ENCODE measurements around the gene DDA1. TPM values are rescaled to one million over a fixed set of nuclear protein-coding genes. Genes with fewer than 3 reads are reported as not detected.
"Not testable (repeated sequence)": the region's sequence is repeated elsewhere in the genome, so short reads cannot be mapped to it uniquely, and the experiment has no call there.

The DDA1 gene
- total and polyA plus RNA-seq, 4 donors = 23.6 to 84.8 (median 56.4) TPM

GRCh38 chr19:17357078-17357666 is 47.8 kb downstream of the DDA1 start:
- Histone ChIP-seq H3K27ac (ENCODE audit: low read depth, low read length) (no peak overlapping the region), H3K4me3 (ENCODE audit: low read depth, low read length) (no peak overlapping the region), H3K27me3 (ENCODE audit: control insufficient read depth, insufficient read depth, low read length) (no peaks in the 10 kb centered on the region), H3K4me1 (ENCODE audit: control insufficient read depth, insufficient read depth, low read length) (peaks cover 10% of the 10 kb centered on the region), H3K36me3 (ENCODE audit: control insufficient read depth, insufficient read depth, low read length) (no peaks in the 10 kb centered on the region), H3K9me3 (ENCODE audit: control insufficient read depth, insufficient read depth, low read length) (no peaks in the 10 kb centered on the region)
- WGBS (ENCODE audit: insufficient coverage) = 93% methylated on average over 5 of the region's 7 CpGs
- no peak for DNase-seq (ENCODE audit: low read depth in 4 of 6, low spot score in 6 of 6)

GRCh38 chr19:17357724-17358123 is 48.4 kb downstream of the DDA1 start:
- Histone ChIP-seq H3K4me1 (ENCODE audit: control insufficient read depth, insufficient read depth, low read length) (peaks cover 8% of the 10 kb centered on the region), H3K27ac (ENCODE audit: low read depth, low read length) (no peak overlapping the region), H3K27me3 (ENCODE audit: control insufficient read depth, insufficient read depth, low read length) (no peaks in the 10 kb centered on the region), H3K36me3 (ENCODE audit: control insufficient read depth, insufficient read depth, low read length) (no peaks in the 10 kb centered on the region), H3K4me3 (ENCODE audit: low read depth, low read length) (no peak overlapping the region), H3K9me3 (ENCODE audit: control insufficient read depth, insufficient read depth, low read length) (no peaks in the 10 kb centered on the region)
- 69% methylated on average over 9 of the region's 11 CpGs for WGBS (ENCODE audit: insufficient coverage)
- DNase-seq (ENCODE audit: low read depth in 4 of 6, low spot score in 6 of 6) = no peak

GRCh38 chr19:17358395-17358794 is 49.0 kb downstream of the DDA1 start:
- H3K27me3 ChIP-seq (ENCODE audit: control insufficient read depth, insufficient read depth, low read length) = no peaks in the 10 kb centered on the region
- no peak overlapping the region for H3K27ac ChIP-seq (ENCODE audit: low read depth, low read length)
- H3K4me1 ChIP-seq (ENCODE audit: control insufficient read depth, insufficient read depth, low read length) = peaks cover 1% of the 10 kb centered on the region
- WGBS (ENCODE audit: insufficient coverage) = 83% methylated on average over 7 of the region's 7 CpGs
- no peaks in the 10 kb centered on the region for H3K36me3 ChIP-seq (ENCODE audit: control insufficient read depth, insufficient read depth, low read length)
- H3K4me3 ChIP-seq (ENCODE audit: low read depth, low read length) = no peak overlapping the region
- DNase-seq (ENCODE audit: low read depth in 4 of 6, low spot score in 6 of 6) = no peak
- no peaks in the 10 kb centered on the region for H3K9me3 ChIP-seq (ENCODE audit: control insufficient read depth, insufficient read depth, low read length)

GRCh38 chr19:17359905-17360800 is 50.8 kb downstream of the DDA1 start:
- Histone ChIP-seq H3K27ac (ENCODE audit: low read depth, low read length) (no peak overlapping the region), H3K4me3 (ENCODE audit: low read depth, low read length) (no peak overlapping the region), H3K4me1 (ENCODE audit: control insufficient read depth, insufficient read depth, low read length) (no peaks in the 10 kb centered on the region), H3K27me3 (ENCODE audit: control insufficient read depth, insufficient read depth, low read length) (no peaks in the 10 kb centered on the region), H3K9me3 (ENCODE audit: control insufficient read depth, insufficient read depth, low read length) (no peaks in the 10 kb centered on the region), H3K36me3 (ENCODE audit: control insufficient read depth, insufficient read depth, low read length) (no peaks in the 10 kb centered on the region)
- no peak for DNase-seq (ENCODE audit: low read depth in 4 of 6, low spot score in 6 of 6)
- WGBS (ENCODE audit: insufficient coverage) = 67% methylated on average over 1 of the region's 6 CpGs

GRCh38 chr19:17363852-17364605 is 54.7 kb downstream of the DDA1 start:
- WGBS (ENCODE audit: insufficient coverage) = 96% methylated on average over 15 of the region's 20 CpGs

GRCh38 chr19:17365361-17365760 is 56.0 kb downstream of the DDA1 start:
- H3K4me1 ChIP-seq (ENCODE audit: control insufficient read depth, insufficient read depth, low read length) = no peaks in the 10 kb centered on the region
- 96% methylated on average over 22 of the region's 22 CpGs for WGBS (ENCODE audit: insufficient coverage)
- no peak overlapping the region for H3K4me3 ChIP-seq (ENCODE audit: low read depth, low read length)
- no peaks in the 10 kb centered on the region for H3K36me3 ChIP-seq (ENCODE audit: control insufficient read depth, insufficient read depth, low read length)
- no peaks in the 10 kb centered on the region for H3K27me3 ChIP-seq (ENCODE audit: control insufficient read depth, insufficient read depth, low read length)
- H3K9me3 ChIP-seq (ENCODE audit: control insufficient read depth, insufficient read depth, low read length) = no peaks in the 10 kb centered on the region
- no peak for DNase-seq (ENCODE audit: low read depth in 4 of 6, low spot score in 6 of 6)
- no peak overlapping the region for H3K27ac ChIP-seq (ENCODE audit: low read depth, low read length)

More at GRCh38 chr19:17363852-17364605, 54.7 kb downstream of the DDA1 start:
- not testable (repeated sequence) for H3K27me3 ChIP-seq (ENCODE audit: control insufficient read depth, insufficient read depth, low read length); H3K4me3 ChIP-seq (ENCODE audit: low read depth, low read length); H3K9me3 ChIP-seq (ENCODE audit: control insufficient read depth, insufficient read depth, low read length); H3K36me3 ChIP-seq (ENCODE audit: control insufficient read depth, insufficient read depth, low read length); H3K27ac ChIP-seq (ENCODE audit: low read depth, low read length); DNase-seq (ENCODE audit: low read depth in 4 of 6, low spot score in 6 of 6); H3K4me1 ChIP-seq (ENCODE audit: control insufficient read depth, insufficient read depth, low read length)

- no peaks in the 10 kb centered on the region for H3K4me1 ChIP-seq (ENCODE audit: control insufficient read depth, insufficient read depth, low read length)
- DNase-seq (ENCODE audit: low read depth in 4 of 6, low spot score in 6 of 6) = peak in 1 of 6 donors; percentile 77
- H3K36me3 ChIP-seq (ENCODE audit: control insufficient read depth, insufficient read depth, low read length) = no peaks in the 10 kb centered on the region
- 46% methylated on average over 3 of the region's 8 CpGs for WGBS (ENCODE audit: insufficient coverage)
- no peaks in the 10 kb centered on the region for H3K9me3 ChIP-seq (ENCODE audit: control insufficient read depth, insufficient read depth, low read length)
- no peak overlapping the region for H3K27ac ChIP-seq (ENCODE audit: low read depth, low read length)
- H3K27me3 ChIP-seq (ENCODE audit: control insufficient read depth, insufficient read depth, low read length) = no peaks in the 10 kb centered on the region
- no peak overlapping the region for H3K4me3 ChIP-seq (ENCODE audit: low read depth, low read length)
These were observed 60.7 kb downstream of the DDA1 start for GRCh38 chr19:17370026-17370587.

Other genes with a start within 250 kb of the DDA1 start
- 1 to 10 TPM; 2.4 to 5.3 TPM for gene HAUS8, start 234.1 kb upstream of the DDA1 start, total RNA-seq
- 10 to 100 TPM; 10.2 to 10.7 TPM for gene HAUS8, start 234.1 kb upstream of the DDA1 start, polyA plus RNA-seq (ENCODE audit: insufficient read length in 2 of 2)
- 10 to 100 TPM; 27.9 to 39.8 TPM for gene MYO9B, start 233.8 kb upstream of the DDA1 start, total RNA-seq
- gene MYO9B, start 233.8 kb upstream of the DDA1 start, polyA plus RNA-seq (ENCODE audit: insufficient read length in 2 of 2) = 100 to 1,000 TPM in 1 of 2 donors, 10 to 100 TPM in 1; 97.8 to 124 TPM
- gene USE1, start 94.2 kb upstream of the DDA1 start, total RNA-seq = 10 to 100 TPM; 13.3 to 27.1 TPM
- gene USE1, start 94.2 kb upstream of the DDA1 start, polyA plus RNA-seq (ENCODE audit: insufficient read length in 2 of 2) = 10 to 100 TPM; 38.7 to 46.8 TPM
- gene OCEL1, start 83.3 kb upstream of the DDA1 start, total RNA-seq = 1 to 10 TPM; 3.9 to 9.8 TPM
- gene OCEL1, start 83.3 kb upstream of the DDA1 start, polyA plus RNA-seq (ENCODE audit: insufficient read length in 2 of 2) = 10 to 100 TPM; 12.1 to 20.9 TPM
- gene NR2F6, start 63.6 kb upstream of the DDA1 start, total RNA-seq = 10 to 100 TPM in 1 of 2 donors, 1 to 10 TPM in 1; 8.9 to 33.6 TPM
- gene NR2F6, start 63.6 kb upstream of the DDA1 start, polyA plus RNA-seq (ENCODE audit: insufficient read length in 2 of 2) = 10 to 100 TPM; 24.2 to 28.1 TPM
- 1 to 10 TPM; 2.1 to 5.5 TPM for gene USHBP1, start 44.8 kb upstream of the DDA1 start, total RNA-seq
- 1 to 10 TPM; 3.0 to 5.3 TPM for gene USHBP1, start 44.8 kb upstream of the DDA1 start, polyA plus RNA-seq (ENCODE audit: insufficient read length in 2 of 2)
- 100 to 1,000 TPM in 1 of 2 donors, 10 to 100 TPM in 1; 60.1 to 107 TPM for gene BABAM1, start 42.1 kb upstream of the DDA1 start, total RNA-seq
- gene BABAM1, start 42.1 kb upstream of the DDA1 start, polyA plus RNA-seq (ENCODE audit: insufficient read length in 2 of 2) = 100 to 1,000 TPM; 125 to 137 TPM
- gene ANKLE1, start 27.7 kb upstream of the DDA1 start, total RNA-seq = under 1 TPM; 0.61 to 0.79 TPM
- 1 to 10 TPM; 2.6 to 4.3 TPM for gene ANKLE1, start 27.7 kb upstream of the DDA1 start, polyA plus RNA-seq (ENCODE audit: insufficient read length in 2 of 2)
- 10 to 100 TPM; 15.9 to 18.2 TPM for gene ABHD8, start 6.1 kb upstream of the DDA1 start, total RNA-seq
- 10 to 100 TPM; 34.6 to 35.6 TPM for gene ABHD8, start 6.1 kb upstream of the DDA1 start, polyA plus RNA-seq (ENCODE audit: insufficient read length in 2 of 2)
- gene MRPL34, start 3.7 kb upstream of the DDA1 start, total RNA-seq = 10 to 100 TPM; 20.8 to 54.0 TPM
- 10 to 100 TPM; 80.7 to 81.3 TPM for gene MRPL34, start 3.7 kb upstream of the DDA1 start, polyA plus RNA-seq (ENCODE audit: insufficient read length in 2 of 2)
- gene ANO8, start 25.3 kb downstream of the DDA1 start, total RNA-seq = 10 to 100 TPM; 12.9 to 19.7 TPM
- 10 to 100 TPM; 59.3 to 77.6 TPM for gene ANO8, start 25.3 kb downstream of the DDA1 start, polyA plus RNA-seq (ENCODE audit: insufficient read length in 2 of 2)
- 10 to 100 TPM; 11.5 to 13.0 TPM for gene GTPBP3, start 28.0 kb downstream of the DDA1 start, total RNA-seq
- 10 to 100 TPM; 23.3 to 31.5 TPM for gene GTPBP3, start 28.0 kb downstream of the DDA1 start, polyA plus RNA-seq (ENCODE audit: insufficient read length in 2 of 2)
- gene PLVAP, start 67.8 kb downstream of the DDA1 start, total RNA-seq = 10 to 100 TPM in 1 of 2 donors, 1 to 10 TPM in 1; 5.1 to 22.3 TPM
- 10 to 100 TPM in 1 of 2 donors, 1 to 10 TPM in 1; 7.5 to 12.0 TPM for gene PLVAP, start 67.8 kb downstream of the DDA1 start, polyA plus RNA-seq (ENCODE audit: insufficient read length in 2 of 2)
- not detected for gene CCDC194, start 84.6 kb downstream of the DDA1 start, total RNA-seq
- gene CCDC194, start 84.6 kb downstream of the DDA1 start, polyA plus RNA-seq (ENCODE audit: insufficient read length in 2 of 2) = not detected
- 10 to 100 TPM; 11.6 to 14.5 TPM for gene BST2, start 96.1 kb downstream of the DDA1 start, total RNA-seq
- 10 to 100 TPM; 13.0 to 14.4 TPM for gene BST2, start 96.1 kb downstream of the DDA1 start, polyA plus RNA-seq (ENCODE audit: insufficient read length in 2 of 2)
- 10 to 100 TPM; 16.0 to 56.7 TPM for gene MVB12A, start 110.5 kb downstream of the DDA1 start, total RNA-seq
- gene MVB12A, start 110.5 kb downstream of the DDA1 start, polyA plus RNA-seq (ENCODE audit: insufficient read length in 2 of 2) = 10 to 100 TPM; 47.2 to 55.5 TPM
- gene TMEM221, start 139.1 kb downstream of the DDA1 start, total RNA-seq = 1 to 10 TPM; 2.1 to 2.6 TPM
- gene TMEM221, start 139.1 kb downstream of the DDA1 start, polyA plus RNA-seq (ENCODE audit: insufficient read length in 2 of 2) = 1 to 10 TPM; 2.5 to 4.2 TPM
- not detected for gene NXNL1, start 151.4 kb downstream of the DDA1 start, total RNA-seq
- gene NXNL1, start 151.4 kb downstream of the DDA1 start, polyA plus RNA-seq (ENCODE audit: insufficient read length in 2 of 2) = not detected
- gene SLC27A1, start 161.0 kb downstream of the DDA1 start, total RNA-seq = 10 to 100 TPM; 15.6 to 24.1 TPM
- 10 to 100 TPM; 32.1 to 47.5 TPM for gene SLC27A1, start 161.0 kb downstream of the DDA1 start, polyA plus RNA-seq (ENCODE audit: insufficient read length in 2 of 2)
- 10 to 100 TPM; 23.9 to 91.9 TPM for gene PGLS, start 202.1 kb downstream of the DDA1 start, total RNA-seq
- 10 to 100 TPM; 99.4 to 99.8 TPM for gene PGLS, start 202.1 kb downstream of the DDA1 start, polyA plus RNA-seq (ENCODE audit: insufficient read length in 2 of 2)
- 10 to 100 TPM; 24.3 to 41.0 TPM for gene COLGALT1, start 246.1 kb downstream of the DDA1 start, total RNA-seq
- 10 to 100 TPM; 38.6 to 64.5 TPM for gene COLGALT1, start 246.1 kb downstream of the DDA1 start, polyA plus RNA-seq (ENCODE audit: insufficient read length in 2 of 2)

All from spinal cord (tissue), 10 donors.